ENCODE measurements around the gene KTN1. TPM values are rescaled to one million over a fixed set of nuclear protein-coding genes. Genes with fewer than 3 reads are reported as not detected.

KTN1 gene
- total RNA-seq, 1 experiment from 2014 or later, result 199 TPM

GRCh38 chr14:55583942-55584468, 4.0 kb downstream of the KTN1 start:
- ChIA-PET POLR2A (ENCODE audit: low non-redundant PET) (no interaction called here), CTCF (no interaction called here)
- H3K9me3 ChIP-seq (ENCODE audit: low read depth, low read length, poor library complexity, severe bottlenecking), result no peaks in the 10 kb centered on the region
- H3K27ac ChIP-seq (ENCODE audit: low read depth, low read length, poor library complexity, severe bottlenecking), result peak overlapping the region; percentile 31
- no TSS peak for BruUV-seq (replicated peaks)
- TF ChIP-seq EZH2 (IDR thresholded peaks at IDR 0.05; ENCODE audit: borderline replicate concordance, low read depth, low read length, poor library complexity, severe bottlenecking), result no peak
- TF ChIP-seq CTCF (conservative IDR thresholded peaks at IDR 0.05; ENCODE audit: low read depth, low read length), result no peak
- no peak overlapping the region for H3K4me3 ChIP-seq (ENCODE audit: low read depth, low read length, poor library complexity, severe bottlenecking)
- H3K36me3 ChIP-seq (ENCODE audit: insufficient read depth, low read length, poor library complexity, severe bottlenecking), result no peaks in the 10 kb centered on the region
- H3K27me3 ChIP-seq (replicated peaks; ENCODE audit: insufficient read depth, low read depth, low read length, poor library complexity), result no peaks in the 10 kb centered on the region
- peaks cover 77% of the 10 kb centered on the region for H3K4me1 ChIP-seq (ENCODE audit: insufficient read depth, low read length, poor library complexity, severe bottlenecking)
- DNase-seq (ENCODE audit: low spot score), result no peak
- intact Hi-C loops (cut with micrococcal nuclease; ENCODE audit: unreplicated experiment), result loop anchor here (5.0 kb wide), 1 partner anchor 137 kb away; no protein-coding TSS in a partner anchor

DNA sequence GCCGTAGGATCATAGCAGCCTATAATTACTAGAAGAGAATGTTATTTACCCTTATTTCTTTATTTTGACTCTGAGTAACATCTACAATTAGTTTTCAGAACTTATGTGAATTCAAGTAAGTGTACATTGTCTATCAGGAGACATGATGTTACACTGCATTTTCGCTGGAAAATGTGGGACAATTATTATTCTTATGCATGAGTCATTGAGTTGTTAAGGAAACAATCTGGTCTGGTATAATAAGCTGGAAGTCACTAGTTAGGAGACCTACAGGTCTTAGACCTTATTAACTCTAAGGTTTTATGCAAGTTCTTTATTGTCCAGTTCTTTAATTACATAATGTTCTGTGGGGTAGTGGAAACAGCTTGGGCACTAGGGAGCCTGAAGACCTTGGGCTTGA, 5.8 kb downstream of the KTN1 start:
- H3K4me1 ChIP-seq (ENCODE audit: insufficient read depth, low read length, poor library complexity, severe bottlenecking), result peaks cover 76% of the 10 kb centered on the region
- no peaks in the 10 kb centered on the region for H3K9me3 ChIP-seq (ENCODE audit: low read depth, low read length, poor library complexity, severe bottlenecking)
- BruUV-seq (replicated peaks), result no TSS peak
- ChIA-PET CTCF (no interaction called here), POLR2A (ENCODE audit: low non-redundant PET) (no interaction called here)
- TF ChIP-seq EZH2 (IDR thresholded peaks at IDR 0.05; ENCODE audit: borderline replicate concordance, low read depth, low read length, poor library complexity, severe bottlenecking) (no peak), CTCF (conservative IDR thresholded peaks at IDR 0.05; ENCODE audit: low read depth, low read length) (no peak)
- intact Hi-C loops (cut with micrococcal nuclease; ENCODE audit: unreplicated experiment), result loop anchor here (1.0 kb wide), 1 partner anchor 13 kb away; no protein-coding TSS in a partner anchor
- H3K27me3 ChIP-seq (replicated peaks; ENCODE audit: insufficient read depth, low read depth, low read length, poor library complexity), result no peaks in the 10 kb centered on the region
- peak overlapping the region; percentile 8 for H3K4me3 ChIP-seq (ENCODE audit: low read depth, low read length, poor library complexity, severe bottlenecking)
- no peak for DNase-seq (ENCODE audit: low spot score)
- no peaks in the 10 kb centered on the region for H3K36me3 ChIP-seq (ENCODE audit: insufficient read depth, low read length, poor library complexity, severe bottlenecking)
- no peak overlapping the region for H3K27ac ChIP-seq (ENCODE audit: low read depth, low read length, poor library complexity, severe bottlenecking)

GRCh38 chr14:55586411-55586810, 6.4 kb downstream of the KTN1 start:
- no peak for DNase-seq (ENCODE audit: low spot score)
- TF ChIP-seq CTCF (conservative IDR thresholded peaks at IDR 0.05; ENCODE audit: low read depth, low read length) (no peak), EZH2 (IDR thresholded peaks at IDR 0.05; ENCODE audit: borderline replicate concordance, low read depth, low read length, poor library complexity, severe bottlenecking) (no peak)
- Histone ChIP-seq H3K4me3 (ENCODE audit: low read depth, low read length, poor library complexity, severe bottlenecking) (no peak overlapping the region), H3K27me3 (replicated peaks; ENCODE audit: insufficient read depth, low read depth, low read length, poor library complexity) (no peaks in the 10 kb centered on the region), H3K27ac (ENCODE audit: low read depth, low read length, poor library complexity, severe bottlenecking) (peak overlapping the region; percentile 1), H3K36me3 (ENCODE audit: insufficient read depth, low read length, poor library complexity, severe bottlenecking) (no peaks in the 10 kb centered on the region), H3K9me3 (ENCODE audit: low read depth, low read length, poor library complexity, severe bottlenecking) (no peaks in the 10 kb centered on the region), H3K4me1 (ENCODE audit: insufficient read depth, low read length, poor library complexity, severe bottlenecking) (peaks cover 75% of the 10 kb centered on the region)
- no TSS peak for BruUV-seq (replicated peaks)
- ChIA-PET POLR2A (ENCODE audit: low non-redundant PET) (no interaction called here), CTCF (no interaction called here)
- intact Hi-C loops (cut with micrococcal nuclease; ENCODE audit: unreplicated experiment), result no loop called here

Data from A673 (cell line).